Measurements from ENCODE around the gene CDS1. TPM values are rescaled to one million over a fixed set of nuclear protein-coding genes. Genes with fewer than 3 reads are reported as not detected.
"Not testable (repeated sequence)": the region's sequence is repeated elsewhere in the genome, so short reads cannot be mapped to it uniquely, and the experiment has no call there.

Gene CDS1
- total RNA-seq, 1 donor from 2014 or later, result 0.12 TPM

DNA sequence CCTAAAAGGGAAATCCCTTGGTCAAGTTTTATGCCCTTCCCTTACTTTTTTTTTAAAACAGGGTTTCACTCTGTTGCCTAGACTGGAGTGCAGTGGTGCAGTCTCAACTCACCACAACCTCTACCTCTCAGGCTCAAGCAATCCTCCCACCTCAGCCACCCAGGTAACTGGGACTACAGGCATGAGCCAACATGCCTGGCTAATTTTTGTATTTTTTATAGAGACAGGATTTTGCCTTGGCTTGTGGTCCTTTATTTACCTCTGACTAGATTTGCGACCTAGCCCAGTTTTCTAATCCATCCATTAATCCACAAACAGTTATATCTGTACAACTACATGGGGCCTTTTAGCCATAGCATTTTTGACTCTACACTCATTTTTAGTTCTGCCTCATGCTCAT is 23.7 kb downstream of the CDS1 start:
- no peak for DNase-seq (ENCODE audit: extremely low read depth, low read depth, low spot score)

DNA sequence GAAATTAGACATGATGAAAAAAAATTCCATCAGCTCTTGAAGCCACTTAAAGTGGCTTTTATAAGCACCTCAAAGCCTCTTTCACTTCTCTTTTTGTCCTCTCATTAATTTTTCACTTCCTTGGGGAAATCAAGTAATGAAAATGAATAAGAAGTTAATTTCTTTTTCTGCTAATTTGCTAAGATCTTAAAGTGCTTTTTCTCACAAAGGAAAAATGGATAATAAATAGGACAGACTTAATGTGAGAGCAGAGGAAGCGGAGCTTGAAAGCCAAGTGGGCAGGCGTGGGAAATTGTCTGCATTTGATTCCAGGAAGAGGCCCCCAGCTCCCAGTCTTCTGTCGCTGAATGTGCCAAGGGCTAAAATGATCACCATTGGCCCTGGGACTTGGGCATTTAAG is 28.6 kb downstream of the CDS1 start:
- no peak for DNase-seq (ENCODE audit: extremely low read depth, low read depth, low spot score)

DNA sequence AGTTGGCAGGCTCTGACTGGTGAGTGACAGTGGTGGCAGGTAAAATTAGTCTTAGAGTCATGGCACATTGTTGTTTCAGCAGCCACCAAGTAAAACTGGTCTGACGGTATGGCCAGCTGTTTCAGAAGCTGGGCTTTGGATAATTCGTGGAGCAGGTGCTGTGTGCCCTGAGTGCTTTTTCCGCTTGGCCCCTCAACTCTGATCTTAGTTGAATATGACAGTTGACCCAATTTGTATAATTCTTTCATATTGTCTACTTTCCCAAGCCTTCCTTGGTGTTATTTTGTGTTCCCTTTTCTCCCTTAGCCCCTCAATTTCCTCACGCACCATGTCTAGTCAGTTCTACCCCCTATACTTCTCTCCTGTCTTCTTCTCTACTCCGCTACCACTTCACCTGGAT is 32.0 kb downstream of the CDS1 start:
- DNase-seq (ENCODE audit: extremely low read depth, low read depth, low spot score), result no peak

DNA sequence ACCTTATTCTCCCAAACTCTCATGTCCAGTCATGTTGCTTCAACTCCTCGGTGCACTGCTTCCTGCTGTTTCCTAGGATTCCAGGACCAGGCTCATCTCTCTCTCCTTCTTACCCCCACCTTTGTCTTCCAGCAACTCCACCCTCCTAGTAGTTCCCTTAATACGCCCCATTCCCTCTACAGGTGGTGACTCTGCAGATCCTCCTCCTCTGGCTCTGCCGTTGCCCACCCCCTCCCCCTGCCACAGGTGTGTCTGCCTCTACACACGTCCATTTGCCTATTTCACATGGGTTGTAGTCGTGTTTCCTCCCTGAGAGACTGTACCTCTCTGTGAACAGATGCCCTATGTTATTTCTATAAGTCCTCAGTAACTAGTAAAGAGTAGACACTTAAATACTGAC is 32.4 kb downstream of the CDS1 start:
- no peak for DNase-seq (ENCODE audit: extremely low read depth, low read depth, low spot score)

DNA sequence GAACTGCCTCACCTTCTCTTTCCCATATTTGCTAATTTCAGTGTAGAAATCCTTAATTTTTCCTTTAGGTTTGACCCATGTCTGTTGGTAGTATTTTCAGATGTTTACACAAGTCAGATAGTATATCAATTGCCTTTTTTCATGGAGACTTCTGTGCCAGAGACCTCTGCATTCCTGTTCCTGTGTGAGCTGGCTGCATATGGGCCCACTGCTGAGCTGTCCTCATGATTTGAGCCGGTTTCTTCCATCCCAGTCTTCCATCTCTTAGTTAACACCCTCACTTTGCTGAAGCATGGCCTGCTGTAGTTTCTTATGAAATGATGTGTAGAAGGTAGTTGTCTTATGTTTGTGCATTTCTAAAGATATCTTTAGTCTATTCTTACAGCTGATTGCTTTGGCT is 40.0 kb downstream of the CDS1 start:
- no peak for DNase-seq (ENCODE audit: extremely low read depth, low read depth, low spot score)

DNA sequence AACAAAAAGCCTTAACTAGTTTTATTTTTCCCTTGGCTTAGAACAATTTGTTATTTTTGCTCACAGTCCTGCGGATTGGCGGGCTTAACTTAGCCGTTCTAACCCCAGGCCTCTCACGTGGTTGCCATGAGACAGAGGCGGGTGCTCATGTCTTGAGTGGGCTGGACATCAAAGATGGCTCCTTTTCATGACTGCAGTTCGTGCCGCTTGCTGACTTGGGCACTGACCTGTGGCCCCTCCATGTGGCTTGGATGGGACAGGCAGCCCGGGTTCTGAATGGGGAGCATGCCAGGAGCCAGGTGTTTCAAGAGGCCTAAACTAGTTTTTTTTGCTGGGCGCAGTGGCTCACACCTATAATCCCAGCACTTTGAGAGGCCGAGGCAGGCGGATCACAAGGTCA is 40.7 kb downstream of the CDS1 start:
- DNase-seq (ENCODE audit: extremely low read depth, low read depth, low spot score), result no peak

DNA sequence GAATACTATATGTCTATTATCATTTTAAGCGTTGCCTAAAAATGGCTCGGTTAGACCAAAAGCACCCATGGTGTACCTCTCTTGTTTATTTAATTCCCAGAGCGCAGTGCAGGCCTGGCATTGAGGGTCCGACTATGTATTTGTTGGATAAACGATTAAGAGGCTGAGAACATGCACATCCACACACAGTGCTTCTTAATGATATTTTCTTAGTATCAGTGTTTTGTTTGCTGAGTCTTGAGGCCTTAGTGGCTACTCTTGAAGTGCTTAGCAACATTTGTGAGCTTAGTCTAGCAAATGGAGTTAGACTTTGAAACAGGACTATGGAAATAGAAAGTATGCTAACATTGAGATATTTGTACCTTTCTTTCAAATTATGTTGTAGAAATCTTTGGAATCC is 43.7 kb downstream of the CDS1 start:
- no peak for DNase-seq (ENCODE audit: extremely low read depth, low read depth, low spot score)

DNA sequence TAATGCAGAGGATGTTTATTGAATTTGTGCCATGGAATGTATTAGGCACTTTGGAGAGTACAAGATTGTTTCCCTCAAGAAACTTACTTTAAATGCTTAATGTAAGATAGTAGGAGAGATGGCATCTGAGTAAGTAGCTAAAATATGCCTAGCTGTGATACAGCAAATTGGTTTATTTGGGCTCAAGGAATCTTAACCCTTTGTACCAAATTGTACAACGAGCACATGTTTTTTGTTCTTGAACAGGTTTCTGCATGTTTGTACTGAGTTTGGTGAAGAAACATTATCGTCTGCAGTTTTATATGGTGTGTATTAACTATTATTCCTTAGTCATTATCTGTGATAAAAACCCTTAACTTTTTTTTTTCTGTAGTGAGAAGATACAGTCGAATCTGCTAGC is 48.6 kb downstream of the CDS1 start:
- DNase-seq (ENCODE audit: extremely low read depth, low read depth, low spot score), result no peak

DNA sequence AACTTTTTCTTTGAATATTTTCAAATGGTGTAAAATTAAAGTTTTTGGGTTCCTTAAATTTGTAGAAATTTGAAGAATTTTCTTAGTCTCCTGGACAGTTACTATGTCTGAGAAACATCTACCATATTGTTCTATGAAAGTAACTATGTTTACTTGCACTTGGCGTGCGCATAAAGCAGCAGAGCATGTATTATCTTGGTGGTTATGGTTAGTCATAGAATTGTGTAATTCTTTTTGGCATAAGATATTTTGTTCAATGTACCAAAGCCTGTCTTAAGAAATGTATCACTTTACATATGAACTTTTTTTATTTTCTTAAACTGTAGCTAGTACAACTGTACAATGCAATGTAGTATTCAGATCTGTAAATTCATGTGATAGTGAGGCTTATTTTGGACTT is 49.2 kb downstream of the CDS1 start:
- DNase-seq (ENCODE audit: extremely low read depth, low read depth, low spot score), result no peak

DNA sequence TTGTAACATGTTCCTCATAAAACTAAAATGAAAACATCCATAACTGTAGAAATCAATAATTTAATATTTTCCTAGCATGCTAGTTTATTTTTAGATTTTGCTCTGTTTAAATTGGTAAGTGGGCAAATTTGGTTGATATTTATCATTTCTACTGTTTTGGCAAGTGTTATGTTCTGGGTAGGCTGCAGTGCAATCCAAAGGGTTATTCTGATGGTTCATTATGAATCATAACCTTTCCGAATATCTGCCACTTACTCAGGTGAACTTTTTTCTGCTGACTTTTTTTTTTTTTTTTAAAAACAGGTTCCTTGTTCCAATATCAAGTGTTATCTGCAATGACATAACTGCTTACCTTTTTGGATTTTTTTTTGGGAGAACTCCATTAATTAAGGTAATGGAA is 52.0 kb downstream of the CDS1 start:
- DNase-seq (ENCODE audit: extremely low read depth, low read depth, low spot score), result no peak

DNA sequence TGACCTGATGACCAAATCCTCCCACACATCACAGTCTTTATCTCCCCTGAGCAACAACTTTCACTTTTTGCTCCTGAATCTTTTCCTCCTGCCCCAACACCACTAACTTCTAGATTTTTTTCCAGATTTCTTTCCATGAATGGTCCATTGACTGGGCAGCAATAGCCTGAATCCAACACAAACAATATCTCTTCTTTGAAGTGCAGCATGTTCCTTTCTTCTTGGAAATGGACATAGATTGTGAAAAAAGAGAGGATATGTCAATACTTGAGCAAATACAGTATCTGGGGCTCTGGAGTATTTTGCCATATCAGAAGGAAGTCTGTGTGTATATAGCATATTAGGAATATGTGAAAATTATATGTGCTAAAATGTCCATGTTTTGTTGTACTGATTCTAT is 55.2 kb downstream of the CDS1 start:
- DNase-seq (ENCODE audit: extremely low read depth, low read depth, low spot score), result no peak

DNA sequence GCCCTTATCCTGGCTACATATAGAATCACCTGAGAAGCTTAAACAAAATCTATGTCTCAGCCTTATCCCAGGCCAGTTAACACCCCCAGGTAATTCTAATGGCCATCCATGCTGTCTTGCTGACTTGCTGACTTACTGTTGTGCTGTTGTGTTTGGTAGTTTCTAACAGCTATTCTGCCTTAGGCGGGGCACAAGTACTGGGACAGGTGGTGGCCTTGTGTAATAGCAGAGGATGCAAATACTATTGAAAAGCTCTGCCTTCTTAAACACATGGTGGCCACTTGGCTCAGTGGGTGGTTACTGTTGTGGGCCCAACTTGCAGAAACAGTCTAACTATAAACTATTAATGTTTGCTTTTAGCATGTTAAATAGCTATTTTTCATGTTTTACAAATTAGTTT is 56.2 kb downstream of the CDS1 start:
- no peak for DNase-seq (ENCODE audit: extremely low read depth, low read depth, low spot score)

DNA sequence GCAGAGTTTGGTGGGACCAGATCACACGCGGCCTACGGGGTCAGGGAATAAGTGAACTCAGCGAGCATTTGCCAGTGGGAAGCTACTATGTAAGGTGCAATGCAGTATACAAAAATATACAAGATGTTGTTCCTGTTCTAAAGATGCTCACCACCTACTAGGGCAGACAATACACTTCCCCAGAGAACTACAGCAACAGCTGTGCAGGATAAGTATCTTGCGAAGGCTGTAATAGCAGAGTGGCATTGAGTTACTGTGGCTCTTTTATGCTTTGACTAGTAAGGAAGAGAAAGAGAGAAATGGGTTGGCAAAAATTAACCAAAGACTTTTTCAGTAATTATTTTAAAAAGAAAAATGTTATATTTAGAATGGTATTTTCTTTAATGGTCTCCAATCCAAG is 61.2 kb downstream of the CDS1 start:
- no peak for DNase-seq (ENCODE audit: extremely low read depth, low read depth, low spot score)

DNA sequence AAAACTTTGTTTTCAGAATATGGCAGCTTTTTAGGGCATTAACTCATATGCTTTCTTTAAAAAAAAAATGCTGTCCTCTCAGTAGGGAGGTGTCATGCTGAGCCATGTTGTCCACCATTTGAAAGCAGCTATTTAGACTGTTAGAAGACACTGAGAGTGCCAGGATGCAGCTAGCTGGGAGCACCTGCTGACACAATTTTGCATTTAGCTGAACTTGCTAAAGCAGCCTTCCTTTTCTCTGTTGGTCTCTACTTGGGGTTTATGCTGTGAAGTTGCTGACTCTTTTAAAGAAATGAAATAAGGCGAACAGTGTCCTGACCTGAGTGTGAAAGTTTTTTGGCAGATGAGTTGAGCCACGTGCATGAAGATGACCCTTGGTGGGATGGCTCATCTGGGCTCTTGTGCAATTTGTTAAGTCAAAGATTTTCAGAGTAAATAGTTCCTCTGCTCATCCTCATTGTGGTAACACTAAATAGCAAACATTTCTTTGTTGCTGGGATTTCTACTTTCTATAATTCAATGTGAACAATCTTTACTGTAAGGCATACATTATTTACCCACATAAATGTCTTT is 64.5 kb downstream of the CDS1 start:
- DNase-seq (ENCODE audit: extremely low read depth, low read depth, low spot score), result no peak

DNA sequence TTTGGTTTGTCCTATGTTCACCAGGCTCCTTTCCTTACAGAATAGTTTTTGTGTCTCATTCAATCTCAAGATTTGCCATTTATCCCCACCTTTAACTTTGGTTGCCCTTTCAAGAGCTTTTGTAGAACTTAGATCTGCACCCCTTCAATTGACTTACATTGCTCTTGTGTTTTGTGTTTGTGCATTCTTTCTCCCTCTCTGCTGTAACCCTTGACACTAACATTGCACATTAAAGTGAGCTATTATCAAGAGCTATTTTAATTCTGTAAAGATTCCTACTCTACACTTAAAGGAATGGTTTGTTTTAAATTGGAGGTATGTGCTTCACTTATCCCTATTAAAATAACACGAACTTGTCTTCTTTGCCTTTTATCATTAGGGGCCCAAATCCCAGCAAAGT is 65.3 kb downstream of the CDS1 start:
- no peak for DNase-seq (ENCODE audit: extremely low read depth, low read depth, low spot score)

DNA sequence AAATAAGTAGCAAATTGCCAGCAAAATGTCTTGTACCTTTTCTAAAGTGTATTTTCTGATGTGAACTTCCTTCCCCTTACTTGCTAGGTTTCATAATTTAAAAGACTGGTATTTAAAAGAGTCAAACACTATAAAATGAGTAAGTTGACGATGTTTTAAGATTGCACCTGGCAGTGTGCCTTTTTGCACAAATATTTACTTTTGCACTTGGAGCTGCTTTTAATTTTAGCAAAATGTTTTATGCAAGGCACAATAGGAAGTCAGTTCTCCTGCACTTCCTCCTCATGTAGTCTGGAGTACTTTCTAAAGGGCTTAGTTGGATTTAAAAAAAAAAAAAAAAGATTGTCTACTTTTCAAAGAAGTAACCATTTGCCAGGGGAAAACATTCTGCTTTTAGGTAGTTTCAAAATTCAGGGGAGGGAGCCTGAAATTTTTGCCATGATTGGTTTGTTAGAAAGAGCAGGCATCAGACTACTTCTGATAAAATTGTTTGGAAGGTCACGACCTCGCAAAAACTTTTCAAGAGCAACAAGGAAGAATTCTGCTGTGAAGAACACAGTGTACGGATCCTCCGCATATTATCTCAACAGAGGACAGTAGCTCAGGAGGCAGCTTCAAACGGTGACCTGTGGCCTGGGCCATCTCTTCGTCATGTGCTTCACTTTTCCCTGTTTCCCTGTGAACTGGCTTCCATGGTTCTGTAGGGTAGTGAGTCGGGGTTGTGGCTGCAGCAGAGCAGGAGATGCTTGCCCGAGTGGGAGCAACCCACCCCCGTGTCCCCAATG is 66.1 kb downstream of the CDS1 start:
- DNase-seq (ENCODE audit: extremely low read depth, low read depth, low spot score), result no peak

DNA sequence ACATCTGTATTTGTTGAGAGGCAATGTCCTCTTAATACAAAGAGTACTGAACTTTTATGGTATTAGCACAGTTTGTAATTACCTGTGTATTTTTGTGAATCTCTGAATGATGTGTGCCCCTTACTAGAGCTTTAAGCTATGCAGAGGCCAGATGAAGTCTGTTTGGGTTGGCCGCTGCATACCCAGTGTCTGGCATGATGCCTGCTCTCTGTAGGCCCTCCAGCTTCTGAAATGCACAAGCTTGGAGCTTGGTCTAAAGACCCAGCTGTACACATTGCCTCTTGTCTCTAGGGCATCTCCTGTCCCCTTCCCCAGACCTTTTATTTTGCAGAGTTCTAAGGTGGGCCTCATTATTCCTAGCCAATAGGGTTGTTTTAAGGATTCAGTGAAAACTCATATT is 68.6 kb downstream of the CDS1 start:
- DNase-seq (ENCODE audit: extremely low read depth, low read depth, low spot score), result no peak

DNA sequence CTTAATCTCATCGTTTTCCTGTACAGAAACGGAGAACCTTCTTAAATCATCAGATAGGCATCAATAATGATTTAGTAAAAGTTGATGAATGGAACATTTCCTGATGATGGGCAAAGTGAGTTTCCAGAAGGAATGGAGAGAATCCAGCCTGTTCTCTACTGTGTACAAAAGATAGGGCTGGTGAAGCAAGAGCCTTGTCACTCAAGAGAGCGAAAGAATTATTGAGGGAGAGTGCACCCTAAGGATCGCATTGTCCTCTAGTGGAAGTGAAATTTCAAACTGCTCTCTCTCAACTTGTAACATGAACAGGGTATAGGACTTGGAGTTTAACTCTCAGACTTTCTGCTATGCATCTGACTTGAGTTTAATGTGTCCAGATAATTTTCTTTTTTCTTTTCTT is 69.6 kb downstream of the CDS1 start:
- DNase-seq (ENCODE audit: extremely low read depth, low read depth, low spot score), result no peak

DNA sequence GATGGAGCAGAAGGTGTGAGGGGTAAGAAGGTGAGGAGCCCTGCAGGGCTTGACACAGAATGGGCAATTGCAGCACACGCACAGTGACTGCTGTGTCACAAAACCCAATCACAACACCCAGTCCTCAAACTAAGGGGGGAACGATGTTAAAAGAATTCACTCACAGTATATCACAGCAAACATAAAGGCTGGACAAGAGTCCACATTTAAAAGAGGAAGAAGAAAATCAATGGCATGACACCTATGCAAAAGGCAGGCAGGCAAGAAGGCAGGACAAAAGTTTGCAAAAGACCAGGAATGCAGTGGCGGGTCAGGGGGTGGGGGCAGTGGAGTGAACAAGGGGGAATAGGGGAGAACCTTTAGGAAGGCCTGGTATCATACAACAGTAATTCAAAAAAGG is 77.7 kb downstream of the CDS1 start:
- DNase-seq (ENCODE audit: extremely low read depth, low read depth, low spot score), result no peak

DNA sequence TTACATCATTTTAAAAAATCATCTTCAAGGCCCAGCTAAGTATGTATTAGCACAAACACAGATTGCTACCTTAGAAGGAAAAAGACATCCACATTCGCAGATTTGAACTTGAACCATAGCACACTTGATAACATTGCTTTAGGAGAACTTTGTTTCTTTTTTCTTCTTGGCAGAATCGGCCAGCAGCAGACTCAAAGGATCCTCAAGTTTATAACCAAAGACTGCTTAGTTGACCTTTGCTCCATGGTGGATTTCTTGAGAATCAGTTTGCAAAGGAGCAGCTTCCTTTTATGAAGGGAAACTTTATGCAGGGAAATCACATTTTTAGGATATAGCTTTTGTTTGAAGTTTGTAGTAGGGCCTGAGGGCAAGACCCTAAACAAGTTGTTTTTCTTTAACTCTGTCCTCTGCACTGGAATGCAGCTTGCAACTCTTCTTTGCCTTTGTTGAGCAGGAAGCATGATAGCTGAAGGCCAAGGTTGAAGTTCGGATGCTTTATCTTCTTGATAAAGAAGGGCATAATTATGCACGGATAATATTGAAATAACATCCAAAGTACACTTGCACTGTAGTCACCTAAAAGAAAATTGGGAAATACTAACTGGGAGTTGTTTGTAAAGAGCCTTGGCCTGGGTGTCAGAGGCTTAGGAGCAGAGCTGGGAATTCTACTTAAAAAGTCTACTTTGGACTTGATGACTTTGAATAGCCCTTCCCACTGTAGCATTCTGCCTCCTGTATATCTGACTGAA is 78.4 kb downstream of the CDS1 start:
- no peak for DNase-seq (ENCODE audit: extremely low read depth, low read depth, low spot score)

DNA sequence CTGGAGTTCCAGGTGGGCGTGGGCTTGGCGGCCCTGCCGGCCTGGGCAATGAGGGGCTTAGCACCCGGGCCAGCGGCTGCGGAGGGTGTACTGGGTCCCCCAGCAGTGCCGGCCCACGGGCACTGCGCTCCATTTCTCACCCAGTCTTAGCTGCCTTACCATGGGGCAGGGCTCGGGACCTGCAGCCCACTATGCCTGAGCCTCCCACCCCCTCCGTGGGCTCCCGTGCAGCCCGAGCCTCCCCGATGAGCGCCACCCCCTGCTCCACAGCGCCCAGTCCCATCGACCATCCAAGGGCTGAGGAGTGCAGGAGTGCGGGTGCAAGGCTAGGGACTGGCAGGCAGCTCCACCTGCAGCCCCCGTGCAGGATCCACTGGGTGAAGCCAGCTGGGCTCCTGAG is 81.8 kb downstream of the CDS1 start:
- DNase-seq (ENCODE audit: extremely low read depth, low read depth, low spot score), result not testable (repeated sequence)

DNA sequence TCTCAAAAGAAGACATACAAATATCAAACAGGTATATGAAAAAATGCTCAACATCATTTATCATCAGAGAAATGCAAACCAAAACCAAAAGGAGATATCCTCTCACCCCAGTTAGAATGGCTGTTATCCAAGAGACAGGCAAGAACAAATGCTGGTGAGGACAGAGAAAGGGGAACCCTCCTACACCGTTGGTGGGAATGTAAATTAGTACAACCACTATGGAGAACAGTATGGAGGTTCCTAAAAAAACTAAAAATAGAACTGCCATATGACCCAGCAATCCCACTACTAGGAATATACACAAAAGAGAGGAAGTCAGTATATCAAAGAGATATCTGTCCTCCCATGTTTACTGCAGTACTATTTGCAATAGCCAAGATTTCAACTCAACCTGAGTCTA is 83.5 kb downstream of the CDS1 start:
- no peak for DNase-seq (ENCODE audit: extremely low read depth, low read depth, low spot score)
